ENCODE data around the gene CAPS2. TPM values are rescaled to one million over a fixed set of nuclear protein-coding genes. Genes with fewer than 3 reads are reported as not detected.

CAPS2 gene
- total and polyA plus RNA-seq, 2 experiments from 2014 or later = 2.6 to 3.7 TPM

DNA sequence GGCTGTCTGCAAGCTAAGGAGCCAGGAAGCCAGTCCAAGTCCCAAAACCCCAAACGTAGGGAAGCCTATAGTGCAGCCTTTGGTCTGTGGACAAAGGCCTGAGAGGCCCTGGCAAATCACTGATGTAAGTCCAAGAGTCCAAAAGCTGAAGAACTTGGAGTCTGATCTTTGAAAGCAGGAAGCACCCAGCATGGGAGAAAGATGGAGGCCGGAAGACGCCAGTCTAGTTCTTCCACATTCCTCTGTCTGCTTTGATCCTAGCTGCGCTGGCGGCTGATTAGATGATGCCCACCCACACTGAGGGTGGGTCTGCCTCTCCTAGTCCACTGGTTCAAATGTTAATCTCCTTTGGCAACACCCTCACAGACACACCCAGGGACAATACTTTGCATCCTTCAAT is 58.5 kb downstream of the CAPS2 start:
- Histone ChIP-seq H4K20me1 (ENCODE audit: insufficient read depth, poor library complexity, severe bottlenecking) (no peaks in the 10 kb centered on the region), H3K4me3 (no peak overlapping the region), H3K27ac (no peak overlapping the region), H3K4me1 (ENCODE audit: insufficient read depth) (no peaks in the 10 kb centered on the region), H3K9me2 (replicated peaks; ENCODE audit: insufficient read depth) (no peaks in the 10 kb centered on the region), H3K36me3 (replicated peaks; ENCODE audit: insufficient read depth, low read depth) (no peaks in the 10 kb centered on the region), H3K79me2 (no peaks in the 10 kb centered on the region), H3K27me3 (no peaks in the 10 kb centered on the region), H3K4me2 (no peak overlapping the region), H2AFZ (no peak overlapping the region), H3K9me3 (ENCODE audit: low read depth) (no peaks in the 10 kb centered on the region)
- WGBS (ENCODE audit: low lambda C conversion rate, missing lambda C conversion rate) = 85% methylated on average over 5 of the region's 5 CpGs
- DNase-seq (ENCODE audit: low spot score) = no peak
- TF ChIP-seq EZH2 (IDR thresholded peaks at IDR 0.05; ENCODE audit: borderline replicate concordance) = no peak
- TF ChIP-seq, protein P1, sequence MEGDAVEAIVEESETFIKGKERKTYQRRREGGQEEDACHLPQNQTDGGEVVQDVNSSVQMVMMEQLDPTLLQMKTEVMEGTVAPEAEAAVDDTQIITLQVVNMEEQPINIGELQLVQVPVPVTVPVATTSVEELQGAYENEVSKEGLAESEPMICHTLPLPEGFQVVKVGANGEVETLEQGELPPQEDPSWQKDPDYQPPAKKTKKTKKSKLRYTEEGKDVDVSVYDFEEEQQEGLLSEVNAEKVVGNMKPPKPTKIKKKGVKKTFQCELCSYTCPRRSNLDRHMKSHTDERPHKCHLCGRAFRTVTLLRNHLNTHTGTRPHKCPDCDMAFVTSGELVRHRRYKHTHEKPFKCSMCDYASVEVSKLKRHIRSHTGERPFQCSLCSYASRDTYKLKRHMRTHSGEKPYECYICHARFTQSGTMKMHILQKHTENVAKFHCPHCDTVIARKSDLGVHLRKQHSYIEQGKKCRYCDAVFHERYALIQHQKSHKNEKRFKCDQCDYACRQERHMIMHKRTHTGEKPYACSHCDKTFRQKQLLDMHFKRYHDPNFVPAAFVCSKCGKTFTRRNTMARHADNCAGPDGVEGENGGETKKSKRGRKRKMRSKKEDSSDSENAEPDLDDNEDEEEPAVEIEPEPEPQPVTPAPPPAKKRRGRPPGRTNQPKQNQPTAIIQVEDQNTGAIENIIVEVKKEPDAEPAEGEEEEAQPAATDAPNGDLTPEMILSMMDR (IDR thresholded peaks at IDR 0.05; ENCODE audit: poor library complexity) = no peak
- TF ChIP-seq EZH2phosphoT487 (IDR thresholded peaks at IDR 0.05; ENCODE audit: low read depth, severe bottlenecking, unreplicated experiment) = no peak

DNA sequence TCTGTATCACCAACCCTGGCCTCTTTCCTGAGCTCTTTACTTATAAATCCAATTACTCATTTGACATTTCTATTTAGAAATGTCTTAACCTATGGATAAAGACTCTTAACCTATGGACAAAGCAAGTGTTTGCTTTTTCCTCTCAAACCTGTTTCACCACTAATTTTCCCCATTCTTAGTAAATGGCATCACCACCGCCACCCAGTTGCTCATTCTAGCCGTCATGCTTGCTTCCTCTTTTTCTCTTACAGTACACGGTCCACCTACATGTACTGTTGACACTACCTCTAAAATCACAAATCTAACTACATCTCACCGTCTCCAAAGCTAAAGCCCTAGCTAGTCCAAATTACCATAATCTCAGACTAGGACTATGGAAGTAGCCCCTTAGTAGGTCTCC is 60.0 kb downstream of the CAPS2 start:
- Histone ChIP-seq H4K20me1 (ENCODE audit: insufficient read depth, poor library complexity, severe bottlenecking) (no peaks in the 10 kb centered on the region), H3K27me3 (no peaks in the 10 kb centered on the region), H3K36me3 (replicated peaks; ENCODE audit: insufficient read depth, low read depth) (no peaks in the 10 kb centered on the region), H3K4me2 (no peak overlapping the region), H3K9me3 (ENCODE audit: low read depth) (no peaks in the 10 kb centered on the region), H3K4me3 (no peak overlapping the region), H3K27ac (no peak overlapping the region), H3K4me1 (ENCODE audit: insufficient read depth) (no peaks in the 10 kb centered on the region), H2AFZ (no peak overlapping the region), H3K79me2 (no peaks in the 10 kb centered on the region), H3K9me2 (replicated peaks; ENCODE audit: insufficient read depth) (no peaks in the 10 kb centered on the region)
- no peak for TF ChIP-seq EZH2phosphoT487 (IDR thresholded peaks at IDR 0.05; ENCODE audit: low read depth, severe bottlenecking, unreplicated experiment)
- TF ChIP-seq, protein P1 (IDR thresholded peaks at IDR 0.05; ENCODE audit: poor library complexity) = no peak
- no peak for TF ChIP-seq EZH2 (IDR thresholded peaks at IDR 0.05; ENCODE audit: borderline replicate concordance)
- DNase-seq (ENCODE audit: low spot score) = no peak
- 82% methylated on average over 4 of the region's 4 CpGs for WGBS (ENCODE audit: low lambda C conversion rate, missing lambda C conversion rate)

DNA sequence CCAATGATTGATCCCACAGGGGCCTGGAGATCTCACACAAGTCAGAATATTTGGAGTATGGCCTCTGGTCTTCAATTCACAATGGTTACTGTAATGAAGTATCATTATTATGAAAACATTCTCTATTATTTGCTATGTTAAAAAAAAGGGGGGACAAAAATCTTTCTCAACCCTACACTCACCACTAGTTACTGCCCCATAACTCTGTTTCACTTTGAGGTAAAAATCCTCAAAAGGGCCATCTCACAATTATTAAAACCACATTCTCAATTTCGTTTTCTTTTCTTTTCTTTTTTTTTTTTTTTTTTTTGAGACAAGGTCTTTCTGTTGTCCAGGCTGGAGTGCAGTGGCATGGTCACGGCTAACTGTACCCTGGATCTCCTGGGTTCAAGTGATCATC is 60.9 kb downstream of the CAPS2 start:
- H3K9me3 ChIP-seq (ENCODE audit: low read depth) = no peaks in the 10 kb centered on the region
- H2AFZ ChIP-seq = no peak overlapping the region
- WGBS (ENCODE audit: low lambda C conversion rate, missing lambda C conversion rate) = 70% methylated on average over 2 of the region's 2 CpGs
- no peaks in the 10 kb centered on the region for H3K9me2 ChIP-seq (replicated peaks; ENCODE audit: insufficient read depth)
- TF ChIP-seq, protein P1 (IDR thresholded peaks at IDR 0.05; ENCODE audit: poor library complexity) = no peak
- TF ChIP-seq EZH2 (IDR thresholded peaks at IDR 0.05; ENCODE audit: borderline replicate concordance) = no peak
- no peaks in the 10 kb centered on the region for H3K4me1 ChIP-seq (ENCODE audit: insufficient read depth)
- H3K4me2 ChIP-seq = no peak overlapping the region
- no peaks in the 10 kb centered on the region for H3K27me3 ChIP-seq
- no peak overlapping the region for H3K4me3 ChIP-seq
- no peaks in the 10 kb centered on the region for H3K79me2 ChIP-seq
- H3K27ac ChIP-seq = no peak overlapping the region
- no peak for DNase-seq (ENCODE audit: low spot score)
- no peaks in the 10 kb centered on the region for H4K20me1 ChIP-seq (ENCODE audit: insufficient read depth, poor library complexity, severe bottlenecking)
- H3K36me3 ChIP-seq (replicated peaks; ENCODE audit: insufficient read depth, low read depth) = no peaks in the 10 kb centered on the region

DNA sequence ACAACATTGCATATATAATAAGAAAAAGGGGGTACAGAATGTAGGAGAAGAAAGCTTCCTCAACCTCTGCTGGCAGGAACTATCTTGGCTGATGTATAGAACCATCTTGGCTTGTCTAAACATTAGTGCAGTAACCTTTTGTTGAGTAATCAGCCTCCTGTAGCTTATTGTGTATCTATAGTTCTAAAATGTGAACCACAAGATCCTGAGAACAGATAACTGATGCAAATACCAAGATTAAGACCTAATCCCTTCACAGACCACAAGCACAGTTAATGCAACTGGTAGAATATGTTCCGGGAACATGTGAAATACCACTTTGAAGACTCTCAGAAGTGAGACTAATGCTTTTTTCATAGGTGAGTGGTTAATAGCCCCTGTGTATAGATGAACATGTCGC is 69.8 kb downstream of the CAPS2 start:
- WGBS (ENCODE audit: low lambda C conversion rate, missing lambda C conversion rate) = 63% methylated on average over 2 of the region's 2 CpGs
- TF ChIP-seq, protein P1 (IDR thresholded peaks at IDR 0.05; ENCODE audit: poor library complexity) = no peak
- no peak for TF ChIP-seq EZH2phosphoT487 (IDR thresholded peaks at IDR 0.05; ENCODE audit: low read depth, severe bottlenecking, unreplicated experiment)
- TF ChIP-seq EZH2 (IDR thresholded peaks at IDR 0.05; ENCODE audit: borderline replicate concordance) = no peak

More for the DNA sequence above, 69.8 kb downstream of the CAPS2 start:
- H3K9me2 ChIP-seq (replicated peaks; ENCODE audit: insufficient read depth) = no peaks in the 10 kb centered on the region
- H3K79me2 ChIP-seq = no peaks in the 10 kb centered on the region
- no peaks in the 10 kb centered on the region for H3K4me1 ChIP-seq (ENCODE audit: insufficient read depth)
- no peak overlapping the region for H2AFZ ChIP-seq
- H3K4me3 ChIP-seq = no peak overlapping the region
- H3K9me3 ChIP-seq (ENCODE audit: low read depth) = no peaks in the 10 kb centered on the region
- no peaks in the 10 kb centered on the region for H4K20me1 ChIP-seq (ENCODE audit: insufficient read depth, poor library complexity, severe bottlenecking)
- no peaks in the 10 kb centered on the region for H3K36me3 ChIP-seq (replicated peaks; ENCODE audit: insufficient read depth, low read depth)
- no peak for DNase-seq (ENCODE audit: low spot score)
- H3K27me3 ChIP-seq = no peaks in the 10 kb centered on the region
- no peak overlapping the region for H3K4me2 ChIP-seq
- H3K27ac ChIP-seq = no peak overlapping the region
